ENCODE results near the gene PIEZO1. TPM values are rescaled to one million over a fixed set of nuclear protein-coding genes. Genes with fewer than 3 reads are reported as not detected.
"Not testable (repeated sequence)": the region's sequence is repeated elsewhere in the genome, so short reads cannot be mapped to it uniquely, and the experiment has no call there.

The PIEZO1 gene
- 111 TPM for total RNA-seq

DNA sequence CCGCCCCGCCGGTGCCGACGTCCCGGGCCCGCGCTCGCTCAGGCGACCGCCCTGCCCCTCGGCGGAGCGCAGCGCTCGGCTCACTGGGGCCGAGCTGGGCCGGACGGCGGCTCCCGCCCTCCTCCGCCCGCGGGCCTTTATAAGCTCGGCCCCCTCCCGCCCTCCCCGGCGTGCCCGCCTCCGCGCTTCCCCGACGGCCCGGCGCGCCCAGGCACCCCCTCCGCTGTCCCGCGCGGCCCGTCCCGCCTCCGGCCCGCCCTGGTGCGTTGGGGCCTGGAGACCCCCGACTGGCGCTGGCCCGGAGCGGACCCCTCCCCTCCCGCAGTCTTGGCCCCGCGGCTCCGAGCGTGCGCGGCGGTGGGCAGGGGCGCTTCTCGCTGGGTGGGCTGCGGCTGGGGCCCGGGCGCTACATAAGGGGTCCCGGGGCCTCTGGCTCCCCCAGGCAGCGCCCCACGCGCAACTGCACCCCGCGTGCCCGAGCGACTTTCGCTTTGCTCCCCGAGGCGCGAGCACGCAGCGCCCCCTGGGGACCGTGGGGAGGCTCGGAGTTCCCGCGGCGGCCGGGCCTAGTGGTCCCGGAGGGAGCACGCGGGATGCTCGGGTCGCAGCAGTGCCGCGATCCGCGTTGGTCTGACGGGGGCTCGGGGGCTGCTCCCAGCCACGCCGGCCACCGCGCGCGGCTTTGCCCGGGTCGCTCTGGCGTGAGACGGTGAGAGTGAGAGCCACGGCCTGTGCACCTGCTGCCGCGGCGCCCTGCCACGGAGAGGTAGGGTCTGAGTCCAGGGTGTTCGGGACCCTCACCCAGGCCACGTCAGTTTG is at the start of gene PIEZO1:
TSS of gene PIEZO1 (minus strand) at position 115 of the 819 bp plus-strand sequence. CDS start 256 bp downstream, outside the sequence.
- DNase-seq (ENCODE audit: low spot score) (peak; percentile 87), ATAC-seq (peak; percentile 29)
- intact Hi-C loops (cut with DNase I): loop anchor here (2.0 kb wide), 1 partner anchor 43 kb away; no protein-coding TSS in a partner anchor

DNA sequence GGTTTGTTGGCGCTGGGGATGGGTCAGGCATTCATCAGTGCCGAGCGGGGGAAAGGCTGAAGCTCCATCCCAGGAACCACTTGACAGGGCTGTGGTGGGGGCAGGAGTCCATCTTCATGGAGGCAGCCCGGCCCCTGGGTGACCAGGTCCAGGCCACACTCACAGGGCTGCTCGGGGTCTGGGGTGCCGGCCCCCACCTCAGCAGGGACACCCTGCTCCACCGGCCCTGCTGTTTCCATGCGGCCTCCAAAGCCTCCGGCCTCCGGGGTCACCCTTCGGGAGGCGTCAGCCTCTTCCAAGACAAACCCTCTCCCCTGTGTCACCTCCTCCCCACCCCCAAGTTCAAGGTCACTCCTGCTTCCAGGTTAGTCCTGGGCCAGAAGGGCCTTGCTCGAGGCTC is 49.6 kb upstream of the PIEZO1 start:
- no peak for DNase-seq (ENCODE audit: low spot score)
- ATAC-seq: no peak
- intact Hi-C loops (cut with DNase I): no loop called here

DNA sequence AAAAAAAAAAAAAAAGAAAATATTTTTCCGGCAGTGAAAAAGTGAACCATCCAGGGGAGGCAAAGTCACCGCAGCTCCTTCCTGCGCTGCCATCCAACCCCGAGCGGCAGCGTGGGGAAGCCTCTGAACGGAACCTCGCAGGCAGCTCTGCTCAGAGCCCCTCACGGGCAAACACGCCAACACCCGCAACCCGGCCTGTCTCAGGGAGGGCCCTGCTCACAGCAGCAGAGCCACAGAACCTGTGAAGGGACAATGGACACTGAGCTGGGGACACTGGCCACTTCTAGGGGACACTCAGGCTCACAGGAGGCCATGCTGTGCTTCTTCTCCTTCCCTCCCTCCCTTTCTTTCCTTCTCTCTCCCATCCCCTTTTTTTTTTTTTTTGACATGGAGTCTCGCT is 48.1 kb upstream of the PIEZO1 start:
- intact Hi-C loops (cut with DNase I): no loop called here
- no peak for DNase-seq (ENCODE audit: low spot score)
- no peak for ATAC-seq

DNA sequence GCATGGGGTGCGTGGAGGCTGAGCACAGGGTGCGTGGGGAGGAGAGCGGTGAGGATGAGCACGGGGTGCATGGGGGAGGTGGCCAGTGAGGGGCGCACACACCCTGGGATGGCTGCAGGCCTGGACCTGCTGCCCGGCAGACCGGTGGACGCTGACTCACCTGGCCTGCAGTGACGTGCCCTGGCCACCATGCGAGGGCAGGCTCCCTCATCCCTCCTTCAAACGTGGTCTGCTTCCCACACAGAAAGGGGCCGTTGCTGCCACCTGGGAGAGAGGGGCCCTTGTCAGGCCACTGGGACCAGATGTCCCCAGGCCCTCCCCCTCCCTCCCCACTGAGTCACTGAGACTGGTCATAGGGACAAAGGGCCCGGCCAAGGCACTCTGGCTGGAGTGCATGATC is 46.8 kb upstream of the PIEZO1 start:
- DNase-seq (ENCODE audit: low spot score): no peak
- intact Hi-C loops (cut with DNase I): no loop called here
- ATAC-seq: no peak

- intact Hi-C loops (cut with DNase I): no loop called here
- DNase-seq (ENCODE audit: low spot score): no peak
- no peak for ATAC-seq
These were observed 45.8 kb upstream of the PIEZO1 start for GRCh38 chr16:88830783-88831182.

DNA sequence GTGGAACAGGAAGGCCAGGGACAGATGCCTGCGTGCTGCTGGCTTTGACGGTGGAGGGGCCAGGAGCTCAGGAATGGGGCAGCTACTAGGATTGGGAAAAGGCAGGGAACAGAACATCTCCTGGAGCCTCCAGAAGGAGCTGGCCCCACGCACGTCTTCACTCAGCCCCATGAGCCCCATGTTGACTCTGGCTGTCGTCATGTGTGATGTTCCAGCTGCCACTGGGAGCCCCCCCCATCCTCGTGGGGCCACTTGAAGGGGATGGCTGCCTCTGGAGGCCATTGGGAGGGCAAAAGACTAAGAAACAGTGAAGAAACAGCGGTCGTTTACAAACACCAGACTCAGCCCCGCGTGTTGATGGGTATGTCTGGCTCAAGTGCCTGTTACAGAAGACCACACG is 45.2 kb upstream of the PIEZO1 start:
- ATAC-seq (no peak), DNase-seq (ENCODE audit: low spot score) (no peak)
- intact Hi-C loops (cut with DNase I): no loop called here

DNA sequence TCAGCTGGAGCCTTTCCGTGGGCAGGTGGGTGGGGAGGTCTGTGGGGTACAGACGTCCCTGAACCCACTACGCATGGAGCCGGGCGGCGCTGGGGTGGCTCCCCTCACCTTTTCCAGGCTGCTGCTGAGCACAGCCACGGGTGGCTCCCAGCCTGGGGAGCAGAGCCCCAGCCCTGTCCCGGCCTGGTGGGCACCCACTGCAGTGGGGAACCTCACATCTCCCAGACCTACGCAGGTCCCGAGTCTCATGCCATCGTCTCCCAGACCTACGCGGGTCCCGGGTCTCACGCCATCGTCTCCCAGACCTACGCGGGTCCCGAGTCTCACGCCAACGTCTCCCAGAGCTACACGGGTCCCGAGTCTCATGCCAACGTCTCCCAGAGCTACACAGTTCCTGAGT is 43.7 kb upstream of the PIEZO1 start:
- ATAC-seq (no peak), DNase-seq (ENCODE audit: low spot score) (no peak)
- intact Hi-C loops (cut with DNase I): no loop called here

DNA sequence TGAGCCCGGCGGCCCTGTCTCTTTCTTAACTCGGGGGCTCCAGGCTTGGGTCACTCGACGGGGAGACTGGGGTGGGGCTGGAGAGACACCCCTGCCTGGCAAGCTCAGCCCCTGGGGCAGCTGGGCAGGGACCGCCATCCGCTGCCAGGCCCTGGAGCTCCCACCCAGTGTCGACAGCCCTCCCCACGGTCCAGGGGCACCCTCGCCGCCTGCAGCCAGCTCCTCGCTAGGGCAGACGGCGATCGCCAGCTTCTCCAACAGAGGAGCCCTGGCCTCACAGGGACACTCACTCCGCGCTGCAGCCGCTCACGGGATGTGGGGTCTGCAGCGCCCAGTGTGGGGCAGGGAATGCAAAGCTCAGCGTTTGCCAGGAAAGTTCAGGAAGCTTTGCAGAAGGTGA is 42.7 kb upstream of the PIEZO1 start:
- no peak for DNase-seq (ENCODE audit: low spot score)

DNA sequence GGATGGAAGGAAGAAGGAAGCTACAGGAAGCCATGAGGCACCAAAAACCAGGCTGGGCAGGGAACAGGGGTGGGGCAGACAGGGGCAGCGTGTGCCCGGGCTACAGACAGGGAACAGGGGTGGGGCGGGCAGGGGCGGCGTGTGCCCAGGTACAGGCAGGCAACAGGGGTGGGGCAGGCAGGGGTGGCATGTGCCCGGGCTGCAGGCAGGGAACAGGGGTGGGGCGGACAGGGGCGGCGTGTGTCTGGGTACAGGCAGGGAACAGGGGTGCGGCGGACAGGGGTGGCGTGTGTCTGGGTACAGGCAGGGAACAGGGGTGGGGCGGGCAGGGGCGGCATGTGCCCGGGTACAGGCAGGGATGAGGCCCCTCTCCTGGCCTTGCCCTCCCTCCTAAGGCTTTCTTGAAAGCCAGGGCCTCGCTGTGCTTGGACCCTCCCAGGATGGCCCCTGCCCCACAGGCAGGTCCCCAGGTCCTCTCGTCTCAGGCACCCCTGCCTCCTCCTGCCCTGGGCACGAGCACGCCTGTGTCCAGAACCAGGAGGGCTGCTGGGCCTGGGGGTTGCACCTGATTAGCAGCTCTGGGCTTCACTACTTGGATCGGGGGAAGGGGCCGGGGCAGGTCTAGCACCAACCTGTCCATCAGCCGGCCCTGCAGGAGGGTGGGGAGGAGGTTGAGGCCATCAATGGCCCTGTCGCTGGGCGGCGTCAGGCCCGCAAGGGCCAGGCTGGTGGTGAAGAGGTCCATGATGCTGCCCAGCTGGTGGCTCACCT is 41.2 kb upstream of the PIEZO1 start:
- ATAC-seq (no peak), DNase-seq (ENCODE audit: low spot score) (no peak)
- intact Hi-C loops (cut with DNase I): no loop called here

More for the DNA sequence above, 42.7 kb upstream of the PIEZO1 start:
- ATAC-seq: no peak
- intact Hi-C loops (cut with DNase I): no loop called here

DNA sequence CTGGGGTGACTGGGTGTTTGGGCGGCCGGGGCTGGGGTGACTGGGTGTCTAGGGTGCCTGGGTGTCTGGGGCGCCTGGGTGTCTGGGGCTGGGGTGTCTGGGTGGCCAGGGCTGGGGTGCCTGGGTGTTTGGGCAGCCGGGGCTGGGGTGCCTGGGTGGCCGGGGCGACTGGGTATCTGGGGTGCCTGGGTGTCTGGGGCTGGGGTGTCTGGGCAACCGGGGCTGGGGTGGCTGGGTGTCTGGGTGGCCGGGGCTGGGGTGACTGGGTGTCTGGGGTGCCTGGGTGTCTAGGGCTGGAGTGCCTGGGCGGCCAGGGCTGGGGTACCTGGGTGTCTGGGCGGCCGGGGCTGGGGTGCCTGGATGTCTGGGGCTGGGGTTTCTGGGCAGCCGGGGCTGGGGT is 40.1 kb upstream of the PIEZO1 start:
- intact Hi-C loops (cut with DNase I): no loop called here

GRCh38 chr16:88824256-88825077 is 39.4 kb upstream of the PIEZO1 start:
- DNase-seq (ENCODE audit: low spot score): no peak
- no peak for ATAC-seq
- intact Hi-C loops (cut with DNase I): no loop called here

More for the DNA sequence above, 40.1 kb upstream of the PIEZO1 start:
- DNase-seq (ENCODE audit: low spot score) (no peak), ATAC-seq (no peak)

DNA sequence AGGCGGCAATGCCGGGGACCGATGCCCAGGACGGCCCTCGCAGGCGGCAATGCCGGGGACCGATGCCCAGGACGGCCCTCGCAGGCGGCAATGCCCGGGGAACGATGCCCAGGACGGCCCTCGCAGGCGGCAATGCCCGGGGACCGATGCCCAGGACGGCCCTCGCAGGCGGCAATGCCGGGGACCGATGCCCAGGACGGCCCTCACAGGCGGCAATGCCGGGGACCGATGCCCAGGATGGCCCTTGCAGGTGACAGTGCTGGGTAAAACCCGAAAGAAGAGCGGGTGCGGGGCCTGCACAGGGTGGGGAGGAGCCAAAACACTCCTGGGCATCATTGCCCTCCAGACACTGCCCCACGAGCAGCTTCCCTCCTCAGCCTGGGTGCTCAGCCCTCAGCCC is 38.6 kb upstream of the PIEZO1 start:
- DNase-seq (ENCODE audit: low spot score); intact Hi-C loops (cut with DNase I); ATAC-seq: not testable (repeated sequence)

DNA sequence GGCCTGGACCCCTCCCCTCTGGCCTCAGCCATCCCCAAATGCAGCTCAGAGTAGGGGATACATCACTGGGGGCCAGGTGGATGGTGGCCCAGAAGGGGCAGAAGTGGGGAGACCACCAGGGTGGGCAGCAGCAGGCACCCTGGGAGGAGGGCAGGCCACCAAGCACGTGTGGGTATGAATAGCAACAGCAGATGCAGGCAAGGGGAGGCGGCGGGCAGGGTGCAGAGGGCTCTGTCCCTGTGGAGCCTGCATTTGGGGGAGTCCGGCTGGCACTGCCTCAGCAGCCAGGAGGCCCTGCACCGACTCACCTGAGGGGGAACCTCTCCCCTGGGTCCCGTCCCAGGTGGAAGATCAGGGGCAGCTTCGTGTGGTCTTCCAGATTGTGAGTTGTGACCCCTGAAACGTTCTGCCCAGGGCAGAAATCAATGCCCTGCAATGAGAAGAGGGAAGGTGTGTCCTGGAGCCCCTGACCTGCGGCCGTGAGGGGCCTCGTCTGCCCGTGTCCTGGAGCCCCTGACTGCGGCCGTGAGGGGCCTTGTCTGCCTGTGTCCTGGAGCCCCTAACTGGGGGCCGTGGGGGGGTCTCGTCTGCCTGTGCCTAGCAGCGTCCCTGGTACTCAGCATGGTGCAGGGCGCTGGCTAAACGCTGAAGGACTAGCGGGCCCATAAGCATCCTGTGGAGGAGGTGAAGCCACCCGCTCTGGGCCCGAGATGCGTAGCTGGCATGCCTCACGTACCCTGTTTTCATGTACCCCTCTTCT is 37.4 kb upstream of the PIEZO1 start:
- DNase-seq (ENCODE audit: low spot score) (no peak), ATAC-seq (no peak)
- intact Hi-C loops (cut with DNase I): no loop called here

DNA sequence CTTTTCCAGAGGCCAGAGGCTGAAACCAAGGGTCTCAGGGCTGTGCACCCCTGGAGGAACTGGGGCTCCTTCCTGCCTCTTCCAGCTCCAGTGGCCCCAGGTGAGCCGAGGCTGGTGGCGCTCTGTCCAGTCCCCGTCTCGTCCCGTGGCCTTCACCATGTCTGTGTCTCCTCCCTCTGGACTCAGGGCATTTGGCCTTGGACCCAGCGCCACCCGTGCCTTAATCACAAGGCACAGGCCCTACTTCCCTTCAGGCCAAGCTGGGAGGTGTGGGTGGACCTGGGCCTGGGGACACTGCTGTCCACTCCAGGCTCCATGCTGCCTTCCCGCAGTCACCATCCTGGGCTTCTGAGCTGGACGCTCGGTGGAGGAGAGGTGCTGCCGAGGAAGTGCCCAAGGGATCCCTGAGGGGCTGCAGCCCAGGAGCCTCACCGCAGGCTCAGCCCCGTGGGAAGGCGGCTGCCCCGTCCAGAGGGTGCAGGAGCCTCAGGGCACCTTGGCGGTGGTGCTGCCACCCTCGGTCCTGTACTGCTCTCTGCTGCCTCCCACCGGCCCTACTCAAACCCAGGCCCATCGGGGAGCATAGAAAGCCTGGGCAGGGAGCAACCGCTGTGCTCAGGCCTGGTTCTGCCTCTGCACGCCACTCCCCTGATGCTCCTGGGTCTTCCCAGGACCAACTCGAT is 36.3 kb upstream of the PIEZO1 start:
- intact Hi-C loops (cut with DNase I): no loop called here
- ATAC-seq: no peak
- no peak for DNase-seq (ENCODE audit: low spot score)

- no peak for DNase-seq (ENCODE audit: low spot score)
- intact Hi-C loops (cut with DNase I): no loop called here
- no peak for ATAC-seq
These were observed 35.5 kb upstream of the PIEZO1 start for GRCh38 chr16:88820385-88821025.

DNA sequence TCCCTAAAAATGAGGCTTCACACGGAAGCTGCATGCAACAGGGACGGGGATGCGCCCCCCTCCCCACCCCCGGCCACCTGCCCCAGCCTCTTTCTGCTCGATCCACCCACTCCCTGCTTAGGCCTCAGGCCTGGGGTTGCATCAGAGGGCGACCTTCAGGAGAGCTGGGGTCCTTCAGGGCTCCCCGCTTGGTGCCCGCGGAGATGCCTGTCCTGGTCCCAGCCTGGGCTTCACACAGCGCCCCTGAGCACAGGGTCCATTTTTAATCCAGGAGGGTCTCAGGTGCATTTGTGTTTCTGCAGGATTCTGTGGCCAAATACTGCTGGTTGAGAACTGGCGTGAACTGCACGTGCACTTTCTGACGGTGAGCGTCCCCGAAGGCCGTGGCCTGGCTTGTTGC is 34.1 kb upstream of the PIEZO1 start:
- intact Hi-C loops (cut with DNase I): no loop called here

DNA sequence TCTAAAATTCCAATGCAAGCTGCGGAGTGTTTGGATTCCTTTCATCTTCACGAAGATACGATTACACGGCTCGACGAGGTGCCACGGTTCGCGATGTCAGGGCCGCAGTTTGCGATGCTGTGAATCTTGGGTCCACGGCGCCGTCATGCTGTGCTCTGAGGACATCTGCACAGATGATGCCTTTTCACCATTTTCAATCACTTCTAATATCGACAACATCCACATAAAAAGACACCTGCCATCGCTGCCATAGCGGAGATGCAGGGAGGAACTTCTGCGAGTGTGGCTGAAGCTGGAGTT is 33.5 kb upstream of the PIEZO1 start:
- intact Hi-C loops (cut with DNase I): no loop called here
- no peak for ATAC-seq

More for the DNA sequence above, 34.1 kb upstream of the PIEZO1 start:
- ATAC-seq: no peak
- no peak for DNase-seq (ENCODE audit: low spot score)

More for the DNA sequence above, 33.5 kb upstream of the PIEZO1 start:
- DNase-seq (ENCODE audit: low spot score): no peak

Measured in sciatic nerve (tissue), 2 donors.